Measurements from ENCODE around the gene ACTL10.

DNA sequence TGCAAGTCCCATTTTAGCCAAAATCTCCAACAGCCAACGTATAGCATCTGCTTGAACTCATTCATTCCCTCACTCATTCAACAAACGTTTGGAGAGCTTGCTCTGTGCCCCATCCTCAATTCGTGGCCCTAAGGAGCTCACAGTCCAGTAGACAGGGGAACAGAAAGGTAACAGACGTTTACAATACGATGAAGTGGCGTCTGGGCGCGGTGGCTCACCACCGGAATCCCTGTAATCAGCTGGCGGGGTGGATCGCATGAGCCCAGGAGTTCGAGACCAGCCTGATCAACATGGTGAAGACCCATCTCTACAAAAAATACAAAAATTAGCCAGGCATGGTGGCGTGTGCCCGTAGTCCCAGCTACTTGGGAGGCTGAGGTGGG, 20.2 kb downstream of the ACTL10 start:
- TF ChIP-seq POLR2AphosphoS5 (IDR thresholded peaks at IDR 0.05; ENCODE audit: low read depth, low read length) = no peak
- TF ChIP-seq, protein P1, sequence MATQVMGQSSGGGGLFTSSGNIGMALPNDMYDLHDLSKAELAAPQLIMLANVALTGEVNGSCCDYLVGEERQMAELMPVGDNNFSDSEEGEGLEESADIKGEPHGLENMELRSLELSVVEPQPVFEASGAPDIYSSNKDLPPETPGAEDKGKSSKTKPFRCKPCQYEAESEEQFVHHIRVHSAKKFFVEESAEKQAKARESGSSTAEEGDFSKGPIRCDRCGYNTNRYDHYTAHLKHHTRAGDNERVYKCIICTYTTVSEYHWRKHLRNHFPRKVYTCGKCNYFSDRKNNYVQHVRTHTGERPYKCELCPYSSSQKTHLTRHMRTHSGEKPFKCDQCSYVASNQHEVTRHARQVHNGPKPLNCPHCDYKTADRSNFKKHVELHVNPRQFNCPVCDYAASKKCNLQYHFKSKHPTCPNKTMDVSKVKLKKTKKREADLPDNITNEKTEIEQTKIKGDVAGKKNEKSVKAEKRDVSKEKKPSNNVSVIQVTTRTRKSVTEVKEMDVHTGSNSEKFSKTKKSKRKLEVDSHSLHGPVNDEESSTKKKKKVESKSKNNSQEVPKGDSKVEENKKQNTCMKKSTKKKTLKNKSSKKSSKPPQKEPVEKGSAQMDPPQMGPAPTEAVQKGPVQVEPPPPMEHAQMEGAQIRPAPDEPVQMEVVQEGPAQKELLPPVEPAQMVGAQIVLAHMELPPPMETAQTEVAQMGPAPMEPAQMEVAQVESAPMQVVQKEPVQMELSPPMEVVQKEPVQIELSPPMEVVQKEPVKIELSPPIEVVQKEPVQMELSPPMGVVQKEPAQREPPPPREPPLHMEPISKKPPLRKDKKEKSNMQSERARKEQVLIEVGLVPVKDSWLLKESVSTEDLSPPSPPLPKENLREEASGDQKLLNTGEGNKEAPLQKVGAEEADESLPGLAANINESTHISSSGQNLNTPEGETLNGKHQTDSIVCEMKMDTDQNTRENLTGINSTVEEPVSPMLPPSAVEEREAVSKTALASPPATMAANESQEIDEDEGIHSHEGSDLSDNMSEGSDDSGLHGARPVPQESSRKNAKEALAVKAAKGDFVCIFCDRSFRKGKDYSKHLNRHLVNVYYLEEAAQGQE (IDR thresholded peaks at IDR 0.05; ENCODE audit: insufficient read depth in 1 of 2, low read depth in 2 of 2, low read length in 2 of 2) = no peak
- TF ChIP-seq TAF1 (IDR thresholded peaks at IDR 0.05; ENCODE audit: borderline replicate concordance, insufficient read depth, low read length) = no peak
